GM12874 (cell line): ENCODE data around the gene FBXW7.

ENCODE experiments used
- CTCF ChIP-seq: IDR thresholded peaks from 2 replicates; pipeline ENCODE4 v1.5.1; 2011; ENCODE audit warnings: low read depth, mild to moderate bottlenecking, control low read depth, low read length, moderate library complexity; ENCODE audit not compliant: insufficient read depth

The FBXW7 gene

GRCh38 chr4:152455311-152455710, 80.6 kb downstream of the FBXW7 start:
- TF ChIP-seq CTCF = no peak

- TF ChIP-seq CTCF = peak; percentile 41; the same call in 1 of the 2 replicates
These were observed 81.4 kb downstream of the FBXW7 start for GRCh38 chr4:152454398-152455011.

GRCh38 chr4:152451496-152451895, 84.4 kb downstream of the FBXW7 start:
- TF ChIP-seq CTCF = no peak

GRCh38 chr4:152448854-152449253, 87.0 kb downstream of the FBXW7 start:
- TF ChIP-seq CTCF = no peak

- no peak for TF ChIP-seq CTCF
These were observed 87.7 kb downstream of the FBXW7 start for GRCh38 chr4:152448038-152448707.

GRCh38 chr4:152443859-152444258, 92.0 kb downstream of the FBXW7 start:
- no peak for TF ChIP-seq CTCF

- no peak for TF ChIP-seq CTCF
These were observed 98.3 kb downstream of the FBXW7 start for GRCh38 chr4:152437561-152437960.
